ENCODE data around the gene CDK12. TPM values are rescaled to one million over a fixed set of nuclear protein-coding genes. Genes with fewer than 3 reads are reported as not detected.
A peak's percentile ranks its signal among the peaks of the same experiment; 100 is the strongest.

The CDK12 gene
- total RNA-seq, 2 experiments from 2014 or later, result 99.6 to 108 TPM

DNA sequence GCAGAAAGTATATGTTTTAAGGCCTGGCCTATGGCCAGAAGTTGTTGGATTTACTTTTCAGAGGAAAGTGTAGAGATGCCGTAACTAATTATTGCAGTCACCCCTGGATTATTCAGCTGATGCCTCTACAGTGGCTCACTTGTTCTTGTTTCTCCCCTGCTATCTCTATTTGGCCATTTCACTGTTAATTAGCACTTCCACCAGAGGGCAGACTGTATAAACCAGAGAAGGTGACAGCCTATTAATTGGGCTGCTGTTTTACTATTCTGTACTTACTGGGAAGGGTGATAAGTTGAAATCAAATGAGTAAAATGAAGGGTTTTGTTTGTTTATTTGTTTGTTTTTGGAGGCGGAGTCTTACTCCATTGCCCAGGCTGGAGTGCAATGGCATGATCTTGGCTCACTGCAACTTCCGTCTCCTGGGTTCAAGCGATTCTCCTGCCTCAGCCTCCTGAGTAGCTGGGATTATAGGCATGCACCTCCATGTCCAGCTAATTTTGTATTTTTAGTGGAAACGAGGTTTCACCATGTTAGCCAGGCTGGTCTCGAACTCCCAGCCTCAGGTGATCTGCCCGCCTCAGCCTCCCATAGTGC, 66.0 kb downstream of the CDK12 start:
- ChIA-PET CTCF (no interaction called here), POLR2A (no interaction called here)
- DNase-seq, result peak in 3 of 14 experiments; percentile 27 to 30 (median 27)
- no peak overlapping the region for H3K27ac Mint-ChIP-seq
- intact Hi-C loops (cut with DNase I, micrococcal nuclease), result loop anchor here (1.0 to 10.0 kb wide), 2 partner anchors 227 to 253 kb away; no protein-coding TSS in a partner anchor
- H3K27me3 Mint-ChIP-seq, result no peaks in the 10 kb centered on the region
- H3K9me3 Mint-ChIP-seq, result no peaks in the 10 kb centered on the region
- H3K4me3 Mint-ChIP-seq, result no peak overlapping the region
- H3K27me3 ChIP-seq (ENCODE audit: control insufficient read depth in 1 of 2, insufficient read depth in 2 of 2, low read length in 2 of 2), result no peaks in the 10 kb centered on the region
- no peaks in the 10 kb centered on the region for H3K9me3 ChIP-seq (ENCODE audit: control insufficient read depth in 1 of 2, insufficient read depth in 1 of 2, low read length in 2 of 2)
- peaks cover 85% of the 10 kb centered on the region for H3K36me3 Mint-ChIP-seq (ENCODE audit: low read depth)
- no peak for ATAC-seq (ENCODE audit: poor library complexity)
- H3K4me1 Mint-ChIP-seq (ENCODE audit: low read depth), result no peaks in the 10 kb centered on the region
- H3K4me3 ChIP-seq (ENCODE audit: low read length), result no peak overlapping the region
- H3K36me3 ChIP-seq (ENCODE audit: insufficient read depth, low read length), result peaks cover 97% of the 10 kb centered on the region
- no peaks in the 10 kb centered on the region for H3K4me1 ChIP-seq (ENCODE audit: insufficient read depth, low read length)
- TF ChIP-seq, protein P1, sequence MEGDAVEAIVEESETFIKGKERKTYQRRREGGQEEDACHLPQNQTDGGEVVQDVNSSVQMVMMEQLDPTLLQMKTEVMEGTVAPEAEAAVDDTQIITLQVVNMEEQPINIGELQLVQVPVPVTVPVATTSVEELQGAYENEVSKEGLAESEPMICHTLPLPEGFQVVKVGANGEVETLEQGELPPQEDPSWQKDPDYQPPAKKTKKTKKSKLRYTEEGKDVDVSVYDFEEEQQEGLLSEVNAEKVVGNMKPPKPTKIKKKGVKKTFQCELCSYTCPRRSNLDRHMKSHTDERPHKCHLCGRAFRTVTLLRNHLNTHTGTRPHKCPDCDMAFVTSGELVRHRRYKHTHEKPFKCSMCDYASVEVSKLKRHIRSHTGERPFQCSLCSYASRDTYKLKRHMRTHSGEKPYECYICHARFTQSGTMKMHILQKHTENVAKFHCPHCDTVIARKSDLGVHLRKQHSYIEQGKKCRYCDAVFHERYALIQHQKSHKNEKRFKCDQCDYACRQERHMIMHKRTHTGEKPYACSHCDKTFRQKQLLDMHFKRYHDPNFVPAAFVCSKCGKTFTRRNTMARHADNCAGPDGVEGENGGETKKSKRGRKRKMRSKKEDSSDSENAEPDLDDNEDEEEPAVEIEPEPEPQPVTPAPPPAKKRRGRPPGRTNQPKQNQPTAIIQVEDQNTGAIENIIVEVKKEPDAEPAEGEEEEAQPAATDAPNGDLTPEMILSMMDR (IDR thresholded peaks at IDR 0.05), result peak; percentile 46
- H3K27ac ChIP-seq (ENCODE audit: low read depth in 1 of 2, low read length in 2 of 2), result no peak overlapping the region

DNA sequence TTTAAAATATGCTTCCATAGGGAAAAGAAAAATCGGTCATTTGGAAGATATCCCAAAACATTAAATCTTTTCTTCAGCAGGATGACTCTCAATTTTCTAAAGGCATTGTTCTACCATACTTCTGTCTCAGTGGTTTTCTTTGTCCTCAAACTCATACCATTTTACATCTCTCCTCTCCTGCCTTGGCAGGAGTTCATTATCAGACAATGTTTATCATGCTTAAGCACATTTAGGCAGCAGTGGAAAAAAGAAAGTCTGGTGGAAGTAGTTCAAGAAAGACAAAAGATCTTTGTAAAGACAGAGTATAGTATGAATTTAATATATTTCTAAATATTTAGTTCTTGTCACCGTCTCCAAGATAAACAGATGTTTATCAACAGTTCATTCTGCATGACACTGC, 68.2 kb downstream of the CDK12 start:
- H3K27me3 ChIP-seq (ENCODE audit: control insufficient read depth in 1 of 2, insufficient read depth in 2 of 2, low read length in 2 of 2), result no peaks in the 10 kb centered on the region
- no peaks in the 10 kb centered on the region for H3K4me1 Mint-ChIP-seq (ENCODE audit: low read depth)
- ChIA-PET CTCF (no interaction called here), POLR2A (no interaction called here)
- no peaks in the 10 kb centered on the region for H3K9me3 Mint-ChIP-seq
- H3K4me3 Mint-ChIP-seq, result no peak overlapping the region
- H3K27me3 Mint-ChIP-seq, result no peaks in the 10 kb centered on the region
- H3K9me3 ChIP-seq (ENCODE audit: control insufficient read depth in 1 of 2, insufficient read depth in 1 of 2, low read length in 2 of 2), result no peaks in the 10 kb centered on the region
- H3K27ac ChIP-seq (ENCODE audit: low read depth in 1 of 2, low read length in 2 of 2), result no peak overlapping the region
- no peak overlapping the region for H3K4me3 ChIP-seq (ENCODE audit: low read length)
- no peaks in the 10 kb centered on the region for H3K4me1 ChIP-seq (ENCODE audit: insufficient read depth, low read length)
- no peak for DNase-seq
- peaks cover 76% of the 10 kb centered on the region for H3K36me3 Mint-ChIP-seq (ENCODE audit: low read depth)
- TF ChIP-seq, protein P1 (IDR thresholded peaks at IDR 0.05), result no peak
- peaks cover 79% of the 10 kb centered on the region for H3K36me3 ChIP-seq (ENCODE audit: insufficient read depth, low read length)
- ATAC-seq (ENCODE audit: poor library complexity), result no peak
- intact Hi-C loops (cut with DNase I, micrococcal nuclease), result loop anchor here in 1 of 2 experiments (10.0 kb wide), 1 partner anchor 255 kb away; no protein-coding TSS in a partner anchor
- H3K27ac Mint-ChIP-seq, result no peak overlapping the region

DNA sequence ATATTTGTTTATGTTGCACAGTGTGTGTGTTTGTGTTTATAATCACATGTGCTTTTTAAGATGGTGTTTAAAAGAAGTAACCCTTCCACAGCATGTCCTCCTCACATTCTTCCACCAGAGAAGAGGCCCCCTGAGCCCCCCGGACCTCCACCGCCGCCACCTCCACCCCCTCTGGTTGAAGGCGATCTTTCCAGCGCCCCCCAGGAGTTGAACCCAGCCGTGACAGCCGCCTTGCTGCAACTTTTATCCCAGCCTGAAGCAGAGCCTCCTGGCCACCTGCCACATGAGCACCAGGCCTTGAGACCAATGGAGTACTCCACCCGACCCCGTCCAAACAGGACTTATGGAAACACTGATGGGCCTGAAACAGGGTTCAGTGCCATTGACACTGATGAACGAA, 69.2 kb downstream of the CDK12 start:
- Mint-ChIP-seq H3K36me3 (ENCODE audit: low read depth) (peaks cover 65% of the 10 kb centered on the region), H3K27ac (no peak overlapping the region), H3K4me1 (ENCODE audit: low read depth) (peaks cover 5% of the 10 kb centered on the region), H3K9me3 (no peaks in the 10 kb centered on the region), H3K27me3 (no peaks in the 10 kb centered on the region), H3K4me3 (no peak overlapping the region)
- ChIA-PET POLR2A (no interaction called here), CTCF (no interaction called here)
- ATAC-seq (ENCODE audit: poor library complexity) (no peak), DNase-seq (no peak)
- TF ChIP-seq, protein P1 (IDR thresholded peaks at IDR 0.05), result no peak
- Histone ChIP-seq H3K4me1 (ENCODE audit: insufficient read depth, low read length) (no peaks in the 10 kb centered on the region), H3K27me3 (ENCODE audit: control insufficient read depth in 1 of 2, insufficient read depth in 2 of 2, low read length in 2 of 2) (no peaks in the 10 kb centered on the region), H3K36me3 (ENCODE audit: insufficient read depth, low read length) (peaks cover 69% of the 10 kb centered on the region), H3K9me3 (ENCODE audit: control insufficient read depth in 1 of 2, insufficient read depth in 1 of 2, low read length in 2 of 2) (no peaks in the 10 kb centered on the region), H3K4me3 (ENCODE audit: low read length) (no peak overlapping the region), H3K27ac (ENCODE audit: low read depth in 1 of 2, low read length in 2 of 2) (no peak overlapping the region)
- intact Hi-C loops (cut with DNase I, micrococcal nuclease), result no loop called here
